Measurements from ENCODE around the gene ITGB7. TPM values are rescaled to one million over a fixed set of nuclear protein-coding genes. Genes with fewer than 3 reads are reported as not detected.

Gene ITGB7
- total RNA-seq, 1 experiment from 2014 or later, result 0.98 TPM

GRCh38 chr12:53254816-53255545, 47.9 kb upstream of the ITGB7 start:
- DNase-seq (ENCODE audit: low read depth, low spot score), result no peak
- no peaks in the 10 kb centered on the region for H3K9me3 ChIP-seq (ENCODE audit: control insufficient read depth, insufficient read depth, low read depth, low read length)
- H3K27ac ChIP-seq (ENCODE audit: low read length), result no peak overlapping the region
- H3K27me3 ChIP-seq (ENCODE audit: control insufficient read depth, insufficient read depth, low read length), result no peaks in the 10 kb centered on the region
- no peak overlapping the region for H3K4me3 ChIP-seq (ENCODE audit: low read depth in 2 of 2, low read length in 2 of 2)
- no TSS peak for BruUV-seq (replicated peaks)
- TF ChIP-seq POLR2AphosphoS5 (IDR thresholded peaks at IDR 0.05; ENCODE audit: low read depth, low read length) (no peak), CTCF (IDR thresholded peaks at IDR 0.05) (no peak), REST (IDR thresholded peaks at IDR 0.05; ENCODE audit: insufficient read depth in 1 of 2, low read depth in 2 of 2, low read length in 1 of 2) (no peak), TCF7L2 (IDR thresholded peaks at IDR 0.05; ENCODE audit: low read depth, low read length) (no peak), SIN3A (IDR thresholded peaks at IDR 0.05; ENCODE audit: borderline replicate concordance, insufficient read depth, low read depth, low read length) (no peak)
- no peaks in the 10 kb centered on the region; the same call in 1 of the 2 replicates for H3K36me3 ChIP-seq (ENCODE audit: control insufficient read depth, insufficient read depth, low read length)
- no peak for ATAC-seq
- POLR2A ChIA-PET, result no interaction called here
- H3K4me1 ChIP-seq (ENCODE audit: control insufficient read depth, insufficient read depth, low read length), result peaks cover 11% of the 10 kb centered on the region
- in situ Hi-C loops (cut with HindIII; ENCODE audit: low pct_unique_long_range_greater_than_20kb, low sequenced_read_pairs) (no loop called here), intact Hi-C loops (cut with micrococcal nuclease; ENCODE audit: unreplicated experiment) (loop anchor here (5.0 kb wide), 1 partner anchor 38 kb away; no protein-coding TSS in a partner anchor)
- CTCF ChIA-PET, result no interaction called here

- Histone ChIP-seq H3K36me3 (ENCODE audit: control insufficient read depth, insufficient read depth, low read length) (no peaks in the 10 kb centered on the region; the same call in 1 of the 2 replicates), H3K9me3 (ENCODE audit: control insufficient read depth, insufficient read depth, low read depth, low read length) (no peaks in the 10 kb centered on the region), H3K27ac (ENCODE audit: low read length) (peak overlapping the region; percentile 84; the same call in 1 of the 2 replicates), H3K27me3 (ENCODE audit: control insufficient read depth, insufficient read depth, low read length) (no peaks in the 10 kb centered on the region), H3K4me1 (ENCODE audit: control insufficient read depth, insufficient read depth, low read length) (peaks cover 11% of the 10 kb centered on the region), H3K4me3 (ENCODE audit: low read depth in 2 of 2, low read length in 2 of 2) (peak overlapping the region; percentile 74 to 86)
- ChIA-PET POLR2A (no interaction called here), CTCF (no interaction called here)
- TSS peak; percentile 90 for BruUV-seq (replicated peaks)
- intact Hi-C loops (cut with micrococcal nuclease; ENCODE audit: unreplicated experiment) (loop anchor here (5.0 kb wide), 1 partner anchor 36 kb away; no protein-coding TSS in a partner anchor), in situ Hi-C loops (cut with HindIII; ENCODE audit: low pct_unique_long_range_greater_than_20kb, low sequenced_read_pairs) (no loop called here)
- ATAC-seq, result no peak
- TF ChIP-seq SIN3A (IDR thresholded peaks at IDR 0.05; ENCODE audit: borderline replicate concordance, insufficient read depth, low read depth, low read length) (no peak), REST (IDR thresholded peaks at IDR 0.05; ENCODE audit: insufficient read depth in 1 of 2, low read depth in 2 of 2, low read length in 1 of 2) (no peak), TCF7L2 (IDR thresholded peaks at IDR 0.05; ENCODE audit: low read depth, low read length) (no peak), POLR2AphosphoS5 (IDR thresholded peaks at IDR 0.05; ENCODE audit: low read depth, low read length) (no peak), CTCF (IDR thresholded peaks at IDR 0.05) (no peak)
- no peak for DNase-seq (ENCODE audit: low read depth, low spot score)
Observed at GRCh38 chr12:53253298-53253697, 46.2 kb upstream of the ITGB7 start.

Measured in Panc1 (cell line).